ENCODE data around the gene ACER3.

- TF ChIP-seq CTCF (conservative IDR thresholded peaks at IDR 0.05; ENCODE audit: low read depth, low read length), result no peak
- TF ChIP-seq POLR2A (IDR thresholded peaks at IDR 0.05; ENCODE audit: low read depth, low read length), result no peak
- TF ChIP-seq CEBPB (IDR thresholded peaks at IDR 0.05; ENCODE audit: low read depth, low read length), result no peak
- TF ChIP-seq ELK1 (IDR thresholded peaks at IDR 0.05; ENCODE audit: borderline replicate concordance, low read depth, low read length), result no peak
- no peak for TF ChIP-seq MXI1 (IDR thresholded peaks at IDR 0.05; ENCODE audit: borderline replicate concordance, low read depth, low read length)
- TF ChIP-seq RAD21 (IDR thresholded peaks at IDR 0.05; ENCODE audit: low read length), result no peak
- TF ChIP-seq SMC3 (IDR thresholded peaks at IDR 0.05; ENCODE audit: low read depth, low read length), result no peak
- no peak for TF ChIP-seq RFX5 (IDR thresholded peaks at IDR 0.05; ENCODE audit: low read depth, low read length)
Measured at GRCh38 chr11:76837696-76838677, 22.7 kb upstream of the ACER3 start.
